ENCODE data around the gene TMEM62.

- TF ChIP-seq CTCF (IDR thresholded peaks at IDR 0.05; ENCODE audit: poor library complexity) (no peak), EZH2 (IDR thresholded peaks at IDR 0.05; ENCODE audit: borderline replicate concordance) (no peak)
These were observed 38.9 kb upstream of the TMEM62 start for GRCh38 chr15:43094416-43095030.

All from hepatocyte (in vitro differentiated cells).